ENCODE results near the gene TOMM34. TPM values are rescaled to one million over a fixed set of nuclear protein-coding genes. Genes with fewer than 3 reads are reported as not detected.
A peak's percentile ranks its signal among the peaks of the same experiment; 100 is the strongest.

TOMM34 gene
- total RNA-seq, 1 experiment from 2014 or later = 30.6 TPM

DNA sequence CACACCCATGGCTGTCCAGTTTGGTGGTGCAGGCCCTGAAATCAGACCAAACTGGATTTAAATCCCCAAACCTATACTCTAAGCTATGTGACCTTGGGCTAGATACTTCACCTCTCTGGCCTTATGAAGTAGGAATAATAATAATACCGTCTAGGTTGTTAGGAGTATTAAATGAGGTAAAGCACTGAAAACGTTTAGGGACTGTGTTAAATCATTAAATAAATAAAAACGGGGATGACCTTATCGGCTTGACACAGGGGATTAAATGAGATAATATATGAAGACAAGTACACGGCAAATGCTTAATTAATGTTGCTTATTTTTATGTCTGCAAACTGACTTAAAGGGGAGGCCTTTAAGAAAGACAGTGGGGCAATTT, 5.4 kb upstream of the TOMM34 start:
- H3K27ac ChIP-seq (ENCODE audit: low read length) = peak overlapping the region; percentile 88
- ChIA-PET POLR2A (no interaction called here), CTCF (no interaction called here)
- in situ Hi-C loops (cut with HindIII; ENCODE audit: low pct_unique_long_range_greater_than_20kb, low sequenced_read_pairs) (no loop called here), intact Hi-C loops (cut with micrococcal nuclease; ENCODE audit: unreplicated experiment) (no loop called here)
- no peak for ATAC-seq
- peak overlapping the region; percentile 94 to 99 for H3K4me3 ChIP-seq (ENCODE audit: low read depth in 2 of 2, low read length in 2 of 2)
- BruUV-seq (replicated peaks) = TSS peak; percentile 94
- H3K27me3 ChIP-seq (ENCODE audit: control insufficient read depth, insufficient read depth, low read length) = no peaks in the 10 kb centered on the region
- no peak for DNase-seq (ENCODE audit: low read depth, low spot score)
- H3K4me1 ChIP-seq (ENCODE audit: control insufficient read depth, insufficient read depth, low read length) = peaks cover 30% of the 10 kb centered on the region
- H3K9me3 ChIP-seq (ENCODE audit: control insufficient read depth, insufficient read depth, low read depth, low read length) = no peaks in the 10 kb centered on the region
- TF ChIP-seq, protein P1, sequence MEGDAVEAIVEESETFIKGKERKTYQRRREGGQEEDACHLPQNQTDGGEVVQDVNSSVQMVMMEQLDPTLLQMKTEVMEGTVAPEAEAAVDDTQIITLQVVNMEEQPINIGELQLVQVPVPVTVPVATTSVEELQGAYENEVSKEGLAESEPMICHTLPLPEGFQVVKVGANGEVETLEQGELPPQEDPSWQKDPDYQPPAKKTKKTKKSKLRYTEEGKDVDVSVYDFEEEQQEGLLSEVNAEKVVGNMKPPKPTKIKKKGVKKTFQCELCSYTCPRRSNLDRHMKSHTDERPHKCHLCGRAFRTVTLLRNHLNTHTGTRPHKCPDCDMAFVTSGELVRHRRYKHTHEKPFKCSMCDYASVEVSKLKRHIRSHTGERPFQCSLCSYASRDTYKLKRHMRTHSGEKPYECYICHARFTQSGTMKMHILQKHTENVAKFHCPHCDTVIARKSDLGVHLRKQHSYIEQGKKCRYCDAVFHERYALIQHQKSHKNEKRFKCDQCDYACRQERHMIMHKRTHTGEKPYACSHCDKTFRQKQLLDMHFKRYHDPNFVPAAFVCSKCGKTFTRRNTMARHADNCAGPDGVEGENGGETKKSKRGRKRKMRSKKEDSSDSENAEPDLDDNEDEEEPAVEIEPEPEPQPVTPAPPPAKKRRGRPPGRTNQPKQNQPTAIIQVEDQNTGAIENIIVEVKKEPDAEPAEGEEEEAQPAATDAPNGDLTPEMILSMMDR (IDR thresholded peaks at IDR 0.05) = no peak
- no peak for TF ChIP-seq SIN3A (IDR thresholded peaks at IDR 0.05; ENCODE audit: borderline replicate concordance, insufficient read depth, low read depth, low read length)
- no peak for TF ChIP-seq TCF7L2 (IDR thresholded peaks at IDR 0.05; ENCODE audit: low read depth, low read length)
- TF ChIP-seq, protein P2, sequence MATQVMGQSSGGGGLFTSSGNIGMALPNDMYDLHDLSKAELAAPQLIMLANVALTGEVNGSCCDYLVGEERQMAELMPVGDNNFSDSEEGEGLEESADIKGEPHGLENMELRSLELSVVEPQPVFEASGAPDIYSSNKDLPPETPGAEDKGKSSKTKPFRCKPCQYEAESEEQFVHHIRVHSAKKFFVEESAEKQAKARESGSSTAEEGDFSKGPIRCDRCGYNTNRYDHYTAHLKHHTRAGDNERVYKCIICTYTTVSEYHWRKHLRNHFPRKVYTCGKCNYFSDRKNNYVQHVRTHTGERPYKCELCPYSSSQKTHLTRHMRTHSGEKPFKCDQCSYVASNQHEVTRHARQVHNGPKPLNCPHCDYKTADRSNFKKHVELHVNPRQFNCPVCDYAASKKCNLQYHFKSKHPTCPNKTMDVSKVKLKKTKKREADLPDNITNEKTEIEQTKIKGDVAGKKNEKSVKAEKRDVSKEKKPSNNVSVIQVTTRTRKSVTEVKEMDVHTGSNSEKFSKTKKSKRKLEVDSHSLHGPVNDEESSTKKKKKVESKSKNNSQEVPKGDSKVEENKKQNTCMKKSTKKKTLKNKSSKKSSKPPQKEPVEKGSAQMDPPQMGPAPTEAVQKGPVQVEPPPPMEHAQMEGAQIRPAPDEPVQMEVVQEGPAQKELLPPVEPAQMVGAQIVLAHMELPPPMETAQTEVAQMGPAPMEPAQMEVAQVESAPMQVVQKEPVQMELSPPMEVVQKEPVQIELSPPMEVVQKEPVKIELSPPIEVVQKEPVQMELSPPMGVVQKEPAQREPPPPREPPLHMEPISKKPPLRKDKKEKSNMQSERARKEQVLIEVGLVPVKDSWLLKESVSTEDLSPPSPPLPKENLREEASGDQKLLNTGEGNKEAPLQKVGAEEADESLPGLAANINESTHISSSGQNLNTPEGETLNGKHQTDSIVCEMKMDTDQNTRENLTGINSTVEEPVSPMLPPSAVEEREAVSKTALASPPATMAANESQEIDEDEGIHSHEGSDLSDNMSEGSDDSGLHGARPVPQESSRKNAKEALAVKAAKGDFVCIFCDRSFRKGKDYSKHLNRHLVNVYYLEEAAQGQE (IDR thresholded peaks at IDR 0.05; ENCODE audit: insufficient read depth in 1 of 2, low read depth in 2 of 2, low read length in 1 of 2) = no peak
- TF ChIP-seq POLR2AphosphoS5 (IDR thresholded peaks at IDR 0.05; ENCODE audit: low read depth, low read length) = no peak
- peaks cover 3% of the 10 kb centered on the region; the same call in 1 of the 2 replicates for H3K36me3 ChIP-seq (ENCODE audit: control insufficient read depth, insufficient read depth, low read length)

DNA sequence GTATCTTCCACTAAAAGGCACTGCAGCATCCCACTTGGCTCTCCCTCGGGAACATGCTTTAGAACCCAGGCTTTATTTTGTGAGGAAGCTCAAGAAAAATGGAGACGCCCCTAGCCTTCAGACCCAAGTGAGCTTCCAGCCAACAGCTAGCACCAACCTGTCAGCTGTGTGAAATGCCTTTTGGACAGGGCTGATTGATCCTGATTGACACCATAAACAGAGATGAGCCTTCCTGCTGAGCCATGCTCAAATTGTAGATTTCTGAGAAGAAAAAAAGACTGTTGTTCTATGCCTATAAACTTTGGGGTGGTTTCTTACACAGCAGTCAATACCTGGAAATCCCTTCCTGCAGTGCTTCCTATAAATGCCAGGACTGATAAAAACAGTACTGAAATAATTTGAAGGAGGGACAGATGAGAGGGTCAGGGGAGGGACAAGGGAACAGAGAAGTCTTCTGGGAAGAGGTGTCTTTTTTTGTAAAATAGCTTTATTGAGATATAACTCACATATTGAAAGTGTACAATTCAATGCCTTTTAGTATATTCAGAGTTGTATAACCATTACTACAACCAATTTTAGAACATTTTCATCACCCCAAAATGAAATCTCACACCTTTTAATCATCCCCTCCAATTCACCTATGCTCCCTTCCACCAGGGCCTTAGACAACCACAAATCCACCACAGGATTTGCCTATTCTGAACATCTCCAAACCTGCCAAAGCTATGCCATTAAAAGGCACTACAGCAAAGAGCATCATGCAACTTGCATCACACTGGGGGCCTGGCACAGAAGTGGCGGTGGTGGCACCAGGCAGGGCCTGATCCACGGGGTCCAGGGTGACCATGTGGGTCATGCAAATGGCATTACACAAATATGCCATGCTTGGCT, 3.4 kb upstream of the TOMM34 start:
- H3K36me3 ChIP-seq (ENCODE audit: control insufficient read depth, insufficient read depth, low read length) = peaks cover 3% of the 10 kb centered on the region; the same call in 1 of the 2 replicates
- no peak overlapping the region for H3K4me3 ChIP-seq (ENCODE audit: low read depth in 2 of 2, low read length in 2 of 2)
- no peaks in the 10 kb centered on the region for H3K9me3 ChIP-seq (ENCODE audit: control insufficient read depth, insufficient read depth, low read depth, low read length)
- H3K27me3 ChIP-seq (ENCODE audit: control insufficient read depth, insufficient read depth, low read length) = no peaks in the 10 kb centered on the region
- TF ChIP-seq POLR2AphosphoS5 (IDR thresholded peaks at IDR 0.05; ENCODE audit: low read depth, low read length) = no peak
- TF ChIP-seq TCF7L2 (IDR thresholded peaks at IDR 0.05; ENCODE audit: low read depth, low read length) = no peak
- TF ChIP-seq SIN3A (IDR thresholded peaks at IDR 0.05; ENCODE audit: borderline replicate concordance, insufficient read depth, low read depth, low read length) = no peak
- TF ChIP-seq, protein P1 (IDR thresholded peaks at IDR 0.05) = no peak
- TF ChIP-seq, protein P2 (IDR thresholded peaks at IDR 0.05; ENCODE audit: insufficient read depth in 1 of 2, low read depth in 2 of 2, low read length in 1 of 2) = no peak
- DNase-seq (ENCODE audit: low read depth, low spot score) (no peak), ATAC-seq (no peak)
- POLR2A ChIA-PET = interaction anchor here (0.5 kb wide), 1 partner anchor 332 kb away, joined by 6 read pairs; no protein-coding TSS in a partner anchor
- H3K27ac ChIP-seq (ENCODE audit: low read length) = 0 out of 2 replicates have a peak overlapping the region, but pooled peaks have one; percentile 30
- BruUV-seq (replicated peaks) = no TSS peak
- peaks cover 25% of the 10 kb centered on the region for H3K4me1 ChIP-seq (ENCODE audit: control insufficient read depth, insufficient read depth, low read length)
- in situ Hi-C loops (cut with HindIII; ENCODE audit: low pct_unique_long_range_greater_than_20kb, low sequenced_read_pairs) (no loop called here), intact Hi-C loops (cut with micrococcal nuclease; ENCODE audit: unreplicated experiment) (no loop called here)
- CTCF ChIA-PET = no interaction called here

Data from Panc1 (cell line).